Activated naive CD8-positive, alpha-beta T cell treated with anti-CD3 and anti-CD28 coated beads for 36 hours (primary cell): ENCODE data around the gene TP53BP1. TPM values are rescaled to one million over a fixed set of nuclear protein-coding genes. Genes with fewer than 3 reads are reported as not detected.

Experiments used
- DNase-seq: peaks from one replicate; pipeline ENCODE4 v3.0.0; 2021
- H3K27ac Mint-ChIP-seq: one replicate; pipeline ENCODE4 v1.8.0; 2022; ENCODE audit warnings: mild to moderate bottlenecking, moderate library complexity, mixed read lengths
- H3K27me3 Mint-ChIP-seq: one replicate; pipeline ENCODE4 v1.8.0; 2022; ENCODE audit warnings: mild to moderate bottlenecking, mixed read lengths
- H3K36me3 Mint-ChIP-seq: one replicate; pipeline ENCODE4 v1.8.0; 2021; ENCODE audit warnings: mild to moderate bottlenecking, mixed read lengths
- H3K4me1 Mint-ChIP-seq: one replicate; pipeline ENCODE4 v1.8.0; 2021; ENCODE audit warnings: mixed read lengths
- H3K4me3 Mint-ChIP-seq: one replicate; pipeline ENCODE4 v1.8.0; 2022; ENCODE audit warnings: mild to moderate bottlenecking, moderate library complexity, mixed read lengths
- H3K9me3 Mint-ChIP-seq: one replicate; pipeline ENCODE4 v1.8.0; 2022; ENCODE audit warnings: mixed read lengths
- total RNA-seq, 2 experiments: library from RNA; stranded (reverse); gene quantifications; one replicate each; pipeline ENCODE4 v1.2.3, GENCODE V29; 2021

The TP53BP1 gene
- total RNA-seq, 2 experiments from 2014 or later = 24.1 to 24.3 TPM

DNA sequence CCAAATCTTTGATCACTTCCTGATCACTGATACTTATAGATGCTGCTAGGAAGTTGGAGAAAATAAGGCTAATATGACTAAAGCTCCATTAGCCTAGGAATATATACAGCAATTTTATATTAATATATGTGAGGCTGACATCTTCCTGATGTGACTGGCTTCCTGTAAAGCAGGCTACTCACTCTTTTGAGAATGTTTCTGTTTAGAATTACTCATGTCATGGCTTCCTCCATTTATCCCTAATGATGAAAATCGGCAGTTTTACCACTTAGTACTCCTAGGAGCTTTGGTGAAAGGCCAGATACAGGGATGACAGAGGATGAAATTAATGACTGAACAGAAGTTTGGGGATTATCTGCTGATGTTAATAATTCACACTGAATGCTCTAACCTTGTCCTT, 20.6 kb upstream of the TP53BP1 start:
- no peak overlapping the region for H3K4me3 Mint-ChIP-seq
- no peak overlapping the region for H3K27ac Mint-ChIP-seq
- no peak for DNase-seq
- no peaks in the 10 kb centered on the region for H3K36me3 Mint-ChIP-seq
- peaks cover 52% of the 10 kb centered on the region for H3K4me1 Mint-ChIP-seq
- peaks cover 23% of the 10 kb centered on the region for H3K27me3 Mint-ChIP-seq
- no peaks in the 10 kb centered on the region for H3K9me3 Mint-ChIP-seq

GRCh38 chr15:43511012-43511885, 18.3 kb upstream of the TP53BP1 start:
- Mint-ChIP-seq H3K4me1 (peaks cover 35% of the 10 kb centered on the region), H3K36me3 (no peaks in the 10 kb centered on the region), H3K9me3 (no peaks in the 10 kb centered on the region), H3K27me3 (peaks cover 3% of the 10 kb centered on the region), H3K27ac (no peak overlapping the region), H3K4me3 (peak overlapping the region; percentile 85)
- DNase-seq = no peak

- peak overlapping the region; percentile 80 for H3K27ac Mint-ChIP-seq
- peak overlapping the region; percentile 85 for H3K4me3 Mint-ChIP-seq
- H3K36me3 Mint-ChIP-seq = no peaks in the 10 kb centered on the region
- no peaks in the 10 kb centered on the region for H3K9me3 Mint-ChIP-seq
- H3K27me3 Mint-ChIP-seq = no peaks in the 10 kb centered on the region
- DNase-seq = peak; percentile 99
- peaks cover 32% of the 10 kb centered on the region for H3K4me1 Mint-ChIP-seq
Measured at GRCh38 chr15:43510200-43511011, 17.4 kb upstream of the TP53BP1 start.

DNA sequence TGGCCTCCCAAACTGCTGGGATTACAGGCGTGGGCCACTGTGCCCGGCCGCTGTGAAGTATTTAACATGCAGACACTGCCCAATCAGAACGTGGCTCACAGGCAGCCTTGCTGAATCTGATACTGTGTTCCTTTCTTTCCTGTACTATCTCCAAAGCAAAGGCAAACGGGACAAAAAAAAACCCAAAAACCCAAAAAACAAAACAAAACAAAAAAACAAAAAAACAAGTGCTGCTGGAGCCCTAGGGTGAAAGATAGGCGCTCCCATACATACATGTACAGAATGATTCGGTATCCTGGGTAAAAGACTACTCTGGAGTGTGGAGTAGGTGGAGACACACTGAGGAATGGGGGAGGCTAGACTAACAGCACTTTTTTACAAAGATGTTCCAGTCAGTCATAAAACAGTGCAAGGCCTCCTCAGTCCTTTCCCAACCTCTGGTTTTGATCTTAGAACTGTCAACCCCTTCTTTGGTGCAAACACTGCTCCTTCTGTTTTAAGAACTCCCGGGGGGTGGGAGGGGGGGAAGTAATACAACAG, 16.8 kb upstream of the TP53BP1 start:
- no peaks in the 10 kb centered on the region for H3K9me3 Mint-ChIP-seq
- peak overlapping the region; percentile 85 for H3K4me3 Mint-ChIP-seq
- H3K4me1 Mint-ChIP-seq = peaks cover 32% of the 10 kb centered on the region
- no peak overlapping the region for H3K27ac Mint-ChIP-seq
- H3K36me3 Mint-ChIP-seq = no peaks in the 10 kb centered on the region
- DNase-seq = no peak
- no peaks in the 10 kb centered on the region for H3K27me3 Mint-ChIP-seq

DNA sequence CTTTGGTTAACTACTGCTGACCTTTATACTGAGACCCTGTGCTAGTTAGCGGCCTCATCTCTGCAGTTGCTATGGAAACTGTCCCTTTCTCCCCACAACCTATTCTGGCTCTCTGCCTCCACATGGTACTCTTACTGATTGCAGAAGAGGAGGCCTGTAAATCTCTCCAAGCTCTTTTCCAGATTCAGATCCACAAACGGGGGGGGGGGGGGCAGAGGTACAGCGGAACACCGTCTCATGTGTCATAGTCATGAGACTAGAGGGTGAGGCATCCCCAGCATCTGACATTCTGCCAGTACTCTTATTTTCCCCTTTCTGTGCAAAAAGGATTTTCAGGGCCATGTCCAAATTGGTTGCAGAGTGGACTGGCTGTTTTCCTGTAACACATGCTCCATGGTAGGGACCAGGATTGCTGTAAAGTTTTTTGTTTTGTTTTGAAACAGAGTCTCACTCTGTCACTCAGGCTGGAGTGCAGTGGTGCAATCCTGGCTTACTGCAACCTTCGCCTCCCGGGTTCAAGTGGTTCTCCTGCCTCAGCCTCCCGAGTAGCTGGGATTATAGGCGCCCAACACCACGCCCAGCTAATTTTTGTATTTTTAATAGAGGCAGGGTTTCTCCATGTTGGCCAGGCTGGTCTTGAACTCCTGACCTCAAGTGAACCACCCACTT, 16.2 kb upstream of the TP53BP1 start:
- H3K27ac Mint-ChIP-seq = no peak overlapping the region
- peaks cover 26% of the 10 kb centered on the region for H3K4me1 Mint-ChIP-seq
- H3K36me3 Mint-ChIP-seq = no peaks in the 10 kb centered on the region
- DNase-seq = no peak
- H3K4me3 Mint-ChIP-seq = peak overlapping the region; percentile 4
- no peaks in the 10 kb centered on the region for H3K9me3 Mint-ChIP-seq
- H3K27me3 Mint-ChIP-seq = no peaks in the 10 kb centered on the region

DNA sequence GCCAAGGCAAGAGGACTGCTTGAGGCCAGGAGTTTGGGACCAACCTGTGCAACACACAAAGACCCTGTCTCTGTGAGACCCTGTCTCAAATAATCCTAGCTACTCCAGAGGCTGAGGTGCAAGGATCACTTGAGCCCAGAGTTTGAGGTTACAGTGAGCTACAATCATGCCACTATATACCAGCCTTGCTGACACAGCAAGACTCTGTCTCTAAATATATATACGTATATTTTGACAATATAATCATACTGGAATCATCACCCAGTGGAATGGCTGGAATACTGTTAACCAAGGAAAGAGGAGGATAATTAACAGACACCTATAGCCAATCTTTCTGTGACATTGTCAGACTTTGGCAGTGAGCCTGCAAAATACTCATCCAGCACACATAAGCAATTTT, 15.5 kb upstream of the TP53BP1 start:
- peaks cover 20% of the 10 kb centered on the region for H3K4me1 Mint-ChIP-seq
- no peaks in the 10 kb centered on the region for H3K9me3 Mint-ChIP-seq
- H3K4me3 Mint-ChIP-seq = no peak overlapping the region
- DNase-seq = no peak
- no peaks in the 10 kb centered on the region for H3K36me3 Mint-ChIP-seq
- H3K27me3 Mint-ChIP-seq = no peaks in the 10 kb centered on the region
- H3K27ac Mint-ChIP-seq = no peak overlapping the region

- H3K4me1 Mint-ChIP-seq = peaks cover 10% of the 10 kb centered on the region
- H3K36me3 Mint-ChIP-seq = no peaks in the 10 kb centered on the region
- no peak overlapping the region for H3K27ac Mint-ChIP-seq
- no peaks in the 10 kb centered on the region for H3K27me3 Mint-ChIP-seq
- no peak for DNase-seq
- H3K9me3 Mint-ChIP-seq = no peaks in the 10 kb centered on the region
- H3K4me3 Mint-ChIP-seq = no peak overlapping the region
Measured at GRCh38 chr15:43505738-43506137, 12.8 kb upstream of the TP53BP1 start.

DNA sequence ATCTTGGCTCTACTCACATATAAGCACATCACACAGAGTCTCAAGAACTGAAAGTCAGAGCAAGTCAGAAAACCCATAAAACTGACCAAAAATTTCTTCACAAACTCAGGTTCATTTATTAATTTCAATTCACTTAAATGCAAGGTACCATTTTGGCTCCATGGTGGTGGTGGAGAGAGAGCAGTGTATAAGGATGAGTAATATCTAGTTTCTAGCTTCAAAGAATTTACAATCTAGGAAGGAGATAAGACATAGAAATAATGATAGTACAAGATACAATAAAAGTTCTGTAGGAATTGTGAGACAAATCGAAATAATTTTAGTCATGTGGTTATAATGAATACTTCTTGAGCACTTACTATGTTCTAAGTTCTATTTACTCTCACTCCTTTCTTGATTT, 6.7 kb upstream of the TP53BP1 start:
- no peak for DNase-seq
- no peak overlapping the region for H3K4me3 Mint-ChIP-seq
- H3K27ac Mint-ChIP-seq = no peak overlapping the region
- no peaks in the 10 kb centered on the region for H3K27me3 Mint-ChIP-seq
- H3K9me3 Mint-ChIP-seq = no peaks in the 10 kb centered on the region
- H3K4me1 Mint-ChIP-seq = no peaks in the 10 kb centered on the region
- no peaks in the 10 kb centered on the region for H3K36me3 Mint-ChIP-seq

GRCh38 chr15:43498990-43499389, 6.0 kb upstream of the TP53BP1 start:
- H3K27ac Mint-ChIP-seq = no peak overlapping the region
- H3K27me3 Mint-ChIP-seq = no peaks in the 10 kb centered on the region

DNA sequence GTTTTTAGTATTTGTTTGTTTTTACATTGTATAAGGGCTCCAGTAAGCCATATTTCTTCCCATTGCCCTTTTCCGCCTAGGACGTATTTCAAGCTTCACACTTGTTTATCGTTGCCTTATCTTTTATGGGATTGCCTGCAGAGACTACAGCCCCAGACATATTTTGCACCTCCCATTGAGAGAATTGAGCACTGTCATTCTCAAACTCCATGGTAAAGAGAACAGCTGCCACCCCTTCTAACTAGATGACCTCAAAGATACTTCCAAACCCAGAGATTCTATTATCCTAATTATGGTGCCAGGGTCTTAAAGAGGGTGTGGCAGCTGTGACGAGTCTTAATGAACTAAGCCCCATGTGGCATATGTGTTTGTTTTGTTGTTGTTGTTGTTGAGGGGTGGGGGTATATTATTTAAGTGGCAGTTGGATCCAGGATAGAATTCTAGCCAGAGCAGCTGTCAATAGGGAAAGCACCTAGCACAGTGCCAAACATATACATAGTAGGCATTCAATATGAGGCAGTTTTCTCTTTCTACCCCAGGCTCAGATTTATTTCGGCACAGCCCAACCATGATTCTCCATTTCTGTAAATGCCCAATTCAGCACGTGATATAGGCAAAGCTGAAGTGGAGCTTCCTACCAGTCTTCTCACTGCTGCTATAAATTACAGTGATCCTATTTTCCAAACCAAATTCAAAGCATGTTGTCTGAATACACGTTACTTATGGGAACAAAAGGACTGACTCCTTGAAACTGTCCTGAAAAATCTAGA, 932 bp upstream of the TP53BP1 start:
- H3K36me3 Mint-ChIP-seq = peaks cover 9% of the 10 kb centered on the region

More at GRCh38 chr15:43498990-43499389, 6.0 kb upstream of the TP53BP1 start:
- DNase-seq = no peak
- Mint-ChIP-seq H3K9me3 (no peaks in the 10 kb centered on the region), H3K4me3 (no peak overlapping the region), H3K36me3 (no peaks in the 10 kb centered on the region), H3K4me1 (no peaks in the 10 kb centered on the region)

GRCh38 chr15:43492266-43492665, 690 bp downstream of the TP53BP1 start:
- Mint-ChIP-seq H3K9me3 (no peaks in the 10 kb centered on the region), H3K27me3 (no peaks in the 10 kb centered on the region), H3K4me3 (peak overlapping the region; percentile 99), H3K27ac (peak overlapping the region; percentile 97), H3K36me3 (peaks cover 11% of the 10 kb centered on the region), H3K4me1 (peaks cover 25% of the 10 kb centered on the region)
- DNase-seq = no peak

More for the DNA sequence above, 932 bp upstream of the TP53BP1 start:
- Mint-ChIP-seq H3K27me3 (no peaks in the 10 kb centered on the region), H3K27ac (peak overlapping the region; percentile 97), H3K4me1 (peaks cover 24% of the 10 kb centered on the region), H3K9me3 (no peaks in the 10 kb centered on the region), H3K4me3 (peak overlapping the region; percentile 99)
- DNase-seq = no peak

DNA sequence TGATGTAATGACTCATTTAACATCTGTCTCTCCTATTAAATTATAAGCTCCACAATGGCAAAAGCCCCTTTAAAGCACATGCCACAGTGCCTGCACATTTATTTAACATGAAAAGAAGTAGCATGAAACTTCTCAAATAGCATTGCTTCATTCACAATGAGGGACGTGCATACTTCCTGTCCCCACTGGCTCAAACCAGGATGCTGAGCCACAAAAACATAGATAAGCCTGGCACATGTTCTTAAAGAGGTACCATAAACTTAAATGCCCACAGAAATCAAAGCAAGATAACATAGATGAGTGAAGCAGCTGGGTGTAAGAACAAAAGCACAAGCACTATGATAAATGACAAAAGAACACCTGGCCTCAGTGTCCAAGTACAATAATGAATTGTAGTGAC, 3.8 kb downstream of the TP53BP1 start:
- H3K4me1 Mint-ChIP-seq = peaks cover 25% of the 10 kb centered on the region
- H3K36me3 Mint-ChIP-seq = peaks cover 11% of the 10 kb centered on the region
- no peaks in the 10 kb centered on the region for H3K27me3 Mint-ChIP-seq
- H3K9me3 Mint-ChIP-seq = no peaks in the 10 kb centered on the region
- DNase-seq = no peak
- no peak overlapping the region for H3K4me3 Mint-ChIP-seq
- H3K27ac Mint-ChIP-seq = no peak overlapping the region

GRCh38 chr15:43488790-43489189, 4.2 kb downstream of the TP53BP1 start:
- H3K27me3 Mint-ChIP-seq = no peaks in the 10 kb centered on the region
- H3K9me3 Mint-ChIP-seq = no peaks in the 10 kb centered on the region
- H3K36me3 Mint-ChIP-seq = peaks cover 11% of the 10 kb centered on the region
- H3K27ac Mint-ChIP-seq = no peak overlapping the region
- peaks cover 26% of the 10 kb centered on the region for H3K4me1 Mint-ChIP-seq
- no peak for DNase-seq
- H3K4me3 Mint-ChIP-seq = no peak overlapping the region

GRCh38 chr15:43487271-43487895, 5.6 kb downstream of the TP53BP1 start:
- DNase-seq = no peak
- Mint-ChIP-seq H3K9me3 (no peaks in the 10 kb centered on the region), H3K27me3 (no peaks in the 10 kb centered on the region), H3K4me3 (no peak overlapping the region), H3K36me3 (peaks cover 9% of the 10 kb centered on the region), H3K27ac (no peak overlapping the region), H3K4me1 (peaks cover 25% of the 10 kb centered on the region)
